Loucy (cell line): ENCODE measurements around the gene DMRT1.
"Not testable (repeated sequence)": the region's sequence is repeated elsewhere in the genome, so short reads cannot be mapped to it uniquely, and the experiment has no call there.

ENCODE experiments used
- H2AFZ ChIP-seq: fragments of 200-600 bp; sonication (generic); 2 replicates; pipeline ENCODE4 v1.6.0; 2016; ENCODE audit warnings: antibody characterized with exemption, mild to moderate bottlenecking, low read length, moderate library complexity
- H3F3A ChIP-seq: fragments of 200-600 bp; 2 replicates; pipeline ENCODE4 v1.6.0; 2016; ENCODE audit warnings: antibody characterized with exemption, low read depth, mild to moderate bottlenecking
- H3K27me3 ChIP-seq: fragments of 200-600 bp; sonication (generic); 2 replicates; pipeline ENCODE4 v1.6.1; 2014; ENCODE audit warnings: low read length, mild to moderate bottlenecking; ENCODE audit not compliant: insufficient read depth, poor library complexity, severe bottlenecking
- H3K36me3 ChIP-seq: fragments of 200-600 bp; sonication (generic); 2 replicates; pipeline ENCODE4 v1.6.1; 2016; ENCODE audit warnings: low read length; ENCODE audit not compliant: insufficient read depth
- H3K4me1 ChIP-seq: fragments of 200-600 bp; sonication (generic); 2 replicates; pipeline ENCODE4 v1.5.1; 2014; ENCODE audit warnings: low read length, mild to moderate bottlenecking; ENCODE audit not compliant: insufficient read depth, poor library complexity, severe bottlenecking
- H3K4me2 ChIP-seq: fragments of 200-600 bp; sonication (generic); 2 replicates; pipeline ENCODE4 v1.6.0; 2014; ENCODE audit warnings: antibody characterized with exemption, low read length, low read depth, mild to moderate bottlenecking; ENCODE audit not compliant: poor library complexity, severe bottlenecking
- H3K4me3 ChIP-seq: fragments of 200-600 bp; sonication (generic); 2 replicates; pipeline ENCODE4 v1.5.1; 2014; ENCODE audit warnings: low read length, mild to moderate bottlenecking, mixed read lengths; ENCODE audit not compliant: poor library complexity, severe bottlenecking
- H3K79me2 ChIP-seq: fragments of 200-600 bp; sonication (generic); 2 replicates; pipeline ENCODE4 v1.6.1; 2014; ENCODE audit warnings: low read length; ENCODE audit not compliant: insufficient read depth
- H3K9ac ChIP-seq: fragments of 200-600 bp; sonication (generic); 2 replicates; pipeline ENCODE4 v1.6.0; 2014; ENCODE audit warnings: mild to moderate bottlenecking, low read depth, low read length, moderate library complexity; ENCODE audit not compliant: poor library complexity, severe bottlenecking
- H3K9me2 ChIP-seq: fragments of 200-600 bp; sonication (generic); replicated peaks from 2 replicates; pipeline ENCODE4 v1.6.1; 2016; ENCODE audit warnings: low read depth, low read length, mixed read lengths
- H3K9me3 ChIP-seq: fragments of 200-600 bp; sonication (generic); 2 replicates; pipeline ENCODE4 v1.6.1; 2014; ENCODE audit warnings: mild to moderate bottlenecking, antibody characterized with exemption, low read length, low read depth; ENCODE audit not compliant: insufficient read depth
- H4K20me1 ChIP-seq: fragments of 200-600 bp; sonication (generic); 2 replicates; pipeline ENCODE4 v1.6.0; 2014; ENCODE audit warnings: antibody characterized with exemption, low read length, mild to moderate bottlenecking; ENCODE audit not compliant: insufficient read depth, poor library complexity, severe bottlenecking
- EZH2phosphoT487 ChIP-seq: fragments of 200-600 bp; IDR thresholded peaks from 2 replicates; pipeline ENCODE4 v1.6.1; 2018; ENCODE audit warnings: antibody characterized with exemption, mild to moderate bottlenecking, moderate library complexity, borderline replicate concordance
- TF ChIP-seq, protein P1 (sequence below): fragments of 200-600 bp; sonication (generic); conservative IDR thresholded peaks from 2 replicates; pipeline ENCODE4 v1.5.1; 2014; ENCODE audit warnings: mild to moderate bottlenecking, antibody characterized with exemption, low read length

The DMRT1 gene

GRCh38 chr9:852539-852938, 11.0 kb downstream of the DMRT1 start:
- Histone ChIP-seq H3F3A (no peaks in the 10 kb centered on the region), H4K20me1 (no peaks in the 10 kb centered on the region), H2AFZ (no peak overlapping the region), H3K36me3 (no peaks in the 10 kb centered on the region), H3K27me3 (no peaks in the 10 kb centered on the region), H3K9me3 (no peaks in the 10 kb centered on the region), H3K9me2 (no peaks in the 10 kb centered on the region), H3K4me1 (no peaks in the 10 kb centered on the region), H3K4me2 (no peak overlapping the region), H3K4me3 (no peak overlapping the region), H3K9ac (no peak overlapping the region), H3K79me2 (no peaks in the 10 kb centered on the region)
- no peak for TF ChIP-seq EZH2phosphoT487
- TF ChIP-seq, protein P1, sequence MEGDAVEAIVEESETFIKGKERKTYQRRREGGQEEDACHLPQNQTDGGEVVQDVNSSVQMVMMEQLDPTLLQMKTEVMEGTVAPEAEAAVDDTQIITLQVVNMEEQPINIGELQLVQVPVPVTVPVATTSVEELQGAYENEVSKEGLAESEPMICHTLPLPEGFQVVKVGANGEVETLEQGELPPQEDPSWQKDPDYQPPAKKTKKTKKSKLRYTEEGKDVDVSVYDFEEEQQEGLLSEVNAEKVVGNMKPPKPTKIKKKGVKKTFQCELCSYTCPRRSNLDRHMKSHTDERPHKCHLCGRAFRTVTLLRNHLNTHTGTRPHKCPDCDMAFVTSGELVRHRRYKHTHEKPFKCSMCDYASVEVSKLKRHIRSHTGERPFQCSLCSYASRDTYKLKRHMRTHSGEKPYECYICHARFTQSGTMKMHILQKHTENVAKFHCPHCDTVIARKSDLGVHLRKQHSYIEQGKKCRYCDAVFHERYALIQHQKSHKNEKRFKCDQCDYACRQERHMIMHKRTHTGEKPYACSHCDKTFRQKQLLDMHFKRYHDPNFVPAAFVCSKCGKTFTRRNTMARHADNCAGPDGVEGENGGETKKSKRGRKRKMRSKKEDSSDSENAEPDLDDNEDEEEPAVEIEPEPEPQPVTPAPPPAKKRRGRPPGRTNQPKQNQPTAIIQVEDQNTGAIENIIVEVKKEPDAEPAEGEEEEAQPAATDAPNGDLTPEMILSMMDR, result no peak

- no peak overlapping the region for H3K9ac ChIP-seq
- H3K9me2 ChIP-seq, result no peaks in the 10 kb centered on the region
- H2AFZ ChIP-seq, result no peak overlapping the region
- peak overlapping the region; percentile 56 for H3K4me2 ChIP-seq
- H3K4me1 ChIP-seq, result peaks cover 10% of the 10 kb centered on the region
- no peaks in the 10 kb centered on the region for H3F3A ChIP-seq
- H3K4me3 ChIP-seq, result peak overlapping the region; percentile 16
- TF ChIP-seq, protein P1, result 0 out of 2 replicates have a peak, but pooled peaks have one; percentile 6
- TF ChIP-seq EZH2phosphoT487, result no peak
- H3K27me3 ChIP-seq, result no peaks in the 10 kb centered on the region
- H4K20me1 ChIP-seq, result no peaks in the 10 kb centered on the region
- H3K79me2 ChIP-seq, result no peaks in the 10 kb centered on the region
- H3K36me3 ChIP-seq, result no peaks in the 10 kb centered on the region
- no peaks in the 10 kb centered on the region for H3K9me3 ChIP-seq
Measured at GRCh38 chr9:859251-859650, 17.8 kb downstream of the DMRT1 start.

DNA sequence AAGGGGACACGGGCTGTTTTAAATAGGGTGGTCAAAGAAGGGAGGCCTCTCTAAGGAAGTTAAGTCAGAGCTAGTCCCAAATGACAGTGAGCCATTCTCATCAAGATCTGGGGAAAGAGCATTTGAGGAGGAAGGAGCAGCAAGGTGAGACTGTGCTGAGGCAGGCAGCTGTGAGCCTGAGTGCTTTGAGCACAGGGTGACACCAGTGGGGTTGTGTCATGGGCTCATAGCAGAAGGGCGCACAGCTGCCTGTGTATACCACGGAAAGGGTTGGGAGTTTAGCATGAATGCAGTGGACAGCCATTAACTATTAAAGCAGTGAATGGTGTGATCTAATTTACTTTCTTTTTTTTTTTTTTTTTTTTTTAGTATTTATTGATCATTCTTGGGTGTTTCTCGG, 19.2 kb downstream of the DMRT1 start:
- Histone ChIP-seq H2AFZ (no peak overlapping the region), H3K4me2 (no peak overlapping the region), H3K36me3 (no peaks in the 10 kb centered on the region), H3K27me3 (no peaks in the 10 kb centered on the region), H3K9ac (no peak overlapping the region), H4K20me1 (no peaks in the 10 kb centered on the region), H3K9me3 (no peaks in the 10 kb centered on the region), H3K4me3 (no peak overlapping the region), H3K9me2 (no peaks in the 10 kb centered on the region), H3K4me1 (peaks cover 10% of the 10 kb centered on the region), H3F3A (no peaks in the 10 kb centered on the region), H3K79me2 (no peaks in the 10 kb centered on the region)
- no peak for TF ChIP-seq EZH2phosphoT487
- TF ChIP-seq, protein P1, result no peak

- not testable (repeated sequence) for H3K9me3 ChIP-seq, H3F3A ChIP-seq, H3K4me1 ChIP-seq, H3K9ac ChIP-seq, H3K36me3 ChIP-seq, H3K4me2 ChIP-seq, H2AFZ ChIP-seq, H3K79me2 ChIP-seq, H3K4me3 ChIP-seq, H3K9me2 ChIP-seq, H4K20me1 ChIP-seq, H3K27me3 ChIP-seq
Measured at GRCh38 chr9:861525-861924, 20.0 kb downstream of the DMRT1 start.
